ENCODE measurements around the gene PPP1R13L.

GRCh38 chr19:45423589-45424190 lies 18.8 kb upstream of the PPP1R13L start, which contains the start of gene ERCC1:
- TF ChIP-seq CTCF (IDR thresholded peaks at IDR 0.05) (no peak), POLR2A (IDR thresholded peaks at IDR 0.05) (peak in 1 of 2 donors; percentile 76)
